H4 (cell line): Measurements from ENCODE around the gene SLC22A2. TPM values are rescaled to one million over a fixed set of nuclear protein-coding genes. Genes with fewer than 3 reads are reported as not detected.

ENCODE experiments used
- total RNA-seq: library from RNA; depleted of rRNA; stranded (reverse); fragments of >200 nt; shearing (Covaris generic); gene quantifications from 2 replicates; pipeline ENCODE4 v1.2.3, GENCODE V29; 2014; rRNA removed

Gene SLC22A2
- total RNA-seq, 1 experiment from 2014 or later: not detected

Other genes starting within 250 kb of the SLC22A2 start
- gene SLC22A1, start 137.0 kb downstream of the SLC22A2 start, total RNA-seq: not detected in 2 replicates
- not detected in 2 replicates for gene SLC22A3, start 89.6 kb upstream of the SLC22A2 start, total RNA-seq